ENCODE measurements around the gene FRMD8.

The FRMD8 gene

DNA sequence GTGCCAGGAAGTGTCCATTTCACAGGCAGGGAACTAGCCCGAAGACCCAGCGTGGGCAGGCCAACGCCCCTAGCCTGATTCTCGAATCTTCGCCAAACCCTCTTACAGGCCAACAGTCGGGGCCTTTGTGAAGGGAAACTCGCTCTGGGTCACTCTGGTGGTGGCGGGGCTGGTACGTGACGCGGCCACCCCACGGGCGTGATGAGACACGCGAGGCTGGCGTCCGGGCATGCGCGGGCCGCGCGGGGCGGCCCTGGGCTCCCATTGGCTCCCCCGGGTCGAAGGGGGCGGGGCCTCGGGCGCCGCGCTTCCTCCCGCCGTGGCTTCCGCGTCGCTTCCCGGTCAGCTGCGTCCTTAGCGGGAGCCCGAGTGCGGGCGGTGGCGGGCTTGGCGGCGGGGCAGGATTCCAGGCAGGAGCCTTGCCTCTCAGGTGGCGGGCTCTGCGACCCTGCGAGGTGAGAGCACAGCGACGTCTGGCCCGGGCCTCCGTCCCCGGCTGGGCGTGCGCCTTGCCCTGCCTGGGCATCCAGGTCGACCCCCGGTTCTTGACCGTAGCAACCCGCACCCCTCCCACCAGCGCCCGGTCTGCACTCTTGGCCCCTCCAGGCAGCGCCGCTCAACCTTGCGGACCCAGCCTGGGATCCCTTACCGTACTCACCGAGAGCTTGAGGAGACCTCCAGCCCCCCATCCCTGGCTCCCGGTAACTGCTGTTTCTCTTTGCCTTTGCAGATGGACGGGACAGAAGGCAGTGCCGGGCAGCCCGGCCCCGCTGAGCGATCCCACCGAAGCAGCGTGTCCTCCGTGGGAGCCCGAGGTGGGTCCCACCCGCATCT is at the start of gene FRMD8:
Gene FRMD8, plus strand, starts transcription at position 331 of the 834 bp plus-strand sequence. Its CDS starts 400 bp downstream, at position 731.
- peak; percentile 61 for DNase-seq

DNA sequence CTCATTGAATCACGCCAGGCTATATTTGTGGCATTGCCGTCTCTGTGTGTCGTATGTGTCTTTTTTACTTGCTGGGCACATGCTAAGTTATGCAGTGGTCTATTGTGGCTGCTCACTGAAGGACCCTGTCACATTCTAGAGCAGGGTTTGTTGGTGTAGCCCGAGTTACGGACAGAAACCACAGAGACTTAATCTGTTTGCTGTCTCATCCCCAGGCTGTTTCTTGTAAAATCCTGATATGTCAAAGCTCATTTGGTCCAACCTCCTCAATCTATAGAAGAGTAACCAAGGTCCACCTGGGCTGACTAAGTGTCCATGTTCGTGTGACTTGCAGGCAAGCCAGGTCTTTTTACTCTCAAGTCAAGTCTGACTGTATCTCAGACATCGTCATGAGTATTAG is 47.8 kb upstream of the FRMD8 start:
- no peak for DNase-seq

DNA sequence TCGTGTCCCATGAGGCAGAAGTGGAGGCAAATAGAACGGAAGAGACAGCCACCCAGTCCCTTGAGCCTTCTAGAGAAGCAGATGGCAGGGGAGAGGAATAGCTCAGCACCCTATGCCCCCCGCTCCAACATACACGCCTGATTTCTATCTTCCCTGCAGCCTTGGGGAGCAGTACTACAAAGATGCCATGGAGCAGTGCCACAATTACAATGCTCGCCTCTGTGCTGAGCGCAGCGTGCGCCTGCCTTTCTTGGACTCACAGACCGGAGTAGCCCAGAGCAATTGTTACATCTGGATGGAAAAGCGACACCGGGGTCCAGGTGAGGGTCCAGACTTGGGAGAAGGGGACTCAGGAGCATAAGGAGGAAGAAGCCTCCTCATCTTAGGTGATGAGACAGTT is 46.2 kb upstream of the FRMD8 start:
- no peak for DNase-seq

DNA sequence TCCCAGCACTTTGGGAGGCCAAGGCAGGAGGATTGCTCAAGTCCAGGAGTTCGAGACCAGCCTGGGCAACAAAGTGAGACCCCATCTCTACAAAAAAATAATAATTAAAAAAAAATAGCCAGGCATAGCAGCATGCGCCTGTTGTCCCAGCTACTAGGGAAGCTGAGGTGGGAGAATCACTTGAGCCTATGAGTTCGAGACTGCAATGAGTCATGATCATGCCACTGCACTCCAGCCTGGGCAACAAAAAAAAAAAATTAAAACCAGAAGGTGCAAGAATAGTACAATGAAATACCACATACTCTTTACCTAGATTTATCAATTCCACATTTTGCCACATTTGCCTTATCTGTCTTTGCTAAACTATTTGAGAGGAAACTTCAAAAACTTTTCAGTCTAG is 44.6 kb upstream of the FRMD8 start:
- DNase-seq = no peak

DNA sequence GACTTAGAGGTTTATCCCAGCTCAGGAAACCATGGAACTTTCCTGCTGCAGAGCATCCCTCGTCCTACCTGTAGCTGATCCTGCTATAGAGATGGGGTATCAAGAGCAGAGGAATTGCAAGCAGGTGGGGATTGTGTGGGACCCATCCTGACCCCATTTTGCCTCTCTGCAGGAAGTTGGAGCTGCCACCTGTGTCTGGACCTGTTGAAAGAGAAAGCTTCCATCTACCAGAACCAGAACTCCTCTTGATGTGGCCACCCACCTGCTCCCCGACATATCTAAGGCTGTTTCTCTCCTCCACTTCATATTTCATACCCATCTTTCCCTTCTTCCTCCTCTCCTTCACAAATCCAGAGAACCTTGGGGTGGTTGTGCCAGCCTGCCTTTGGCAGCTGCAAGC is 34.9 kb upstream of the FRMD8 start:
- DNase-seq = no peak

GRCh38 chr11:65352783-65353182 is 33.7 kb upstream of the FRMD8 start:
- no peak for DNase-seq

DNA sequence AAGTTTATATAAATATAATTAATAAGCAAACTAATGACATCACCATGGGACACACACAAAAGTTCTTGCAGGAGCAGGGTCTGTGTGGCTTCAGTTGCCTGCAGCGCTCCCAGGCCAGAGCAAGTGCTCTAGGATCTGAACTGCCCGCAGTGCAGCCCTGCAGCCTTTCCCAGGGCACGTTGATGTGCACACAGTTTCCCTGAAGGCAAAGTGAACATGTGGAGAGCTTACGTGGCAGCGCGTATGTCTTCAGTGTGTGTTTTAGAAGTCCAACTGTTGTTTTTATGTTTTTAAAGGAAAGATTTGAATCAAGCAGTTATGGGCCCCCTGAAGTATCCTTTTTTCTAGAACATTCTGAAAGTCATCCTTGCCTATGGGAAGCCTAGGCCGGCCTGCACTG is 33.1 kb upstream of the FRMD8 start:
- DNase-seq = no peak

GRCh38 chr11:65353900-65354264 is 32.6 kb upstream of the FRMD8 start:
- no peak for DNase-seq

DNA sequence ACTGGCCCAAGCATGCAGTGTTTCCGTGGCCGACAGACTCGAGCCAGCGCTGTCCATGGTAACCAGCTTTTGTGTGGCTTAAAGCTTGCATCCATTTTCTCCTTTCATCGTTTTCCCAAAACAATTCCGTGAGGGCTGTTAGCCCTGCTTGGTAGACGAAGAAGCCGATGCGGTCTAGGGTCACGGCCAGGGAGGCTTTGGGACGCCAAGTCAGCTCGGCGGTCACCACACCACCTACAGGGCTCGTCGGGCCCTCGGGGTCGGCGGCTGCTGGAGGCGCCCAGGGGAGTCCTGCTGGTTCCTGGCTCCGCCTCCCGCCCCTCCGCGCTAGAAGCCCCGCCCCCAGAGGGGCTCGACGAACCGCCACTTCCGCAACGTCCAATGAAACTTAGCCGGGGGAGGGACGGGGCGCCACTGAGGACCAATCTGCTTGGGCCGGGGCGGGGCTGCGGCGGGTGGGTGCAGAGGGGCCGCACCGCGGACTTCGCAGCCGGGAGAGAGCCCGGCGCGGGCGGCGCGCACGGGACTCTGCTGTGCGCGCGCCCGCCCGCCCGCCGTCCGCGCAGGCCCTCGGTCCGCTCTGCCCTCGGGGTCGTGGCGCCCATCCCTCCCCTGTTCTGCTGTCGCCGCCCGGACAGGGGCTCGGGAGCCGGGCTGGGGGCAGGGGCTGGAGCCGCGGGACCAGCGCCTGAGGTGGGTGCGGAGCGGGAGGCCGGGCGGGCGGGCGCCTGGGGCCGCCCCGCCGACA is 32.0 kb upstream of the FRMD8 start, which contains the start of gene TIGD3:
Gene TIGD3, plus strand, starts transcription at position 487 of the 748 bp plus-strand sequence. CDS start 1,058 bp downstream, outside the sequence.
- peak; percentile 95 for DNase-seq

DNA sequence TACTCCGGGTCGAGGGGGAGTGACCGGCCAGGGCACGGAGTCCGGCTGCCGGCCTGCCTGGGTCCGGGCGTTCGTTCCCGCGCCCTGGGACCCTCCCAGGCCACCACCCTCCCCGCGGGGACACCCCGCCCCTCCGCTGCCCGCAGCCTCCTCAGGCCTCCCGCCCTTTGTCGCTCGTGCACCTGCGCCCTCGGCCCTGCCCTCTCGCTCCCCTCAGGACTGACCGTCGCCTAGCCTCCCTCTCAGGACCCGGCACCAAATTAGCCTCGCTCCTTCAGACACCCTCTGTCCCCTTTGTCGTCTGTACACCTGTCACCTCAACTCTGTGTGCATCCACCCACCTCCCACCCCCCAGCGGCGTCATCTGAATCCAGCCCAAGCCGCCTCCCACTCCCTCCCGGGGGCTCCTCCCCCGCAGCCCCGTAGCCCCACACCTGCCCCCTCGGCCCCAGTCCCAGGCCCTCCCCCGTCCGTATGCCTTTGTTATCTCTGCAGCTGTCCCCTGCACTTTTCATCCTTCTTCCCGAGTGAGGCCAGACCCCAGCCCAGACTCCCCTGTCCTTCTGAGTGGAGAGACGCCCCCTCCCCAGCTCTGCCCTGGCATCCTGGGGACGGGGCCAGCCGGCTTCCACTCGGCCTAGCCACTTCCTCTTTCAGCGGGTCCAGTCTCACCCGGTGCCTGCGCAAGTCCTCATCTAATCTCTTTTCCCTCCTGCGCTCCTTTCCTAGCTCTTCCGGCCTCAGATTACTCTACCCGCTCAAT is 31.2 kb upstream of the FRMD8 start:
- peak; percentile 72 for DNase-seq

- DNase-seq = peak; percentile 60
Measured at GRCh38 chr11:65355776-65356393, 30.6 kb upstream of the FRMD8 start.

- peak; percentile 32 for DNase-seq
Measured at GRCh38 chr11:65356394-65356972, 30.0 kb upstream of the FRMD8 start.

- no peak for DNase-seq
Measured at GRCh38 chr11:65357856-65358356, 28.5 kb upstream of the FRMD8 start.

- DNase-seq = no peak
Measured at GRCh38 chr11:65362320-65362931, 24.0 kb upstream of the FRMD8 start.

DNA sequence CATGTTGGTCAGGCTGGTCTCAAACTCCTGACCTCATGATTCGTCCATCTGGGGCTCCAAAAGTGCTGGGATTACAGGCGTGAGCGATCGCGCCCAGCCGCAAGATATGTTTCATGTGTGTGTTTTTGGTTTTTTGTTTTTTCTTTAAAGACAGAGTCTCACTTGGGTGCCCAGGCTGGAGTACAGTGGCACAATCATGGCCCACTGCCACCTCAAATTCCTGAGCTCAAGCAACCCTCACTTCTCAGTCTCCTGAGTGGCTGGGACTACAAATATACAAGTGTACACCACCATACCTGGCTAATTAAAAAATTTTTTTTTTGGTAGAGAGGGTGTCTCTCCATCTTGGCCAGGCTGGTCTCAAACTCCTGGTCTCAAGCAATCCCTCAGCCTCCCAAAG is 23.5 kb upstream of the FRMD8 start:
- DNase-seq = no peak

- no peak for DNase-seq
Measured at GRCh38 chr11:65363770-65364169, 22.7 kb upstream of the FRMD8 start.

GRCh38 chr11:65366340-65366773 is 20.1 kb upstream of the FRMD8 start:
- peak; percentile 88 for DNase-seq

DNA sequence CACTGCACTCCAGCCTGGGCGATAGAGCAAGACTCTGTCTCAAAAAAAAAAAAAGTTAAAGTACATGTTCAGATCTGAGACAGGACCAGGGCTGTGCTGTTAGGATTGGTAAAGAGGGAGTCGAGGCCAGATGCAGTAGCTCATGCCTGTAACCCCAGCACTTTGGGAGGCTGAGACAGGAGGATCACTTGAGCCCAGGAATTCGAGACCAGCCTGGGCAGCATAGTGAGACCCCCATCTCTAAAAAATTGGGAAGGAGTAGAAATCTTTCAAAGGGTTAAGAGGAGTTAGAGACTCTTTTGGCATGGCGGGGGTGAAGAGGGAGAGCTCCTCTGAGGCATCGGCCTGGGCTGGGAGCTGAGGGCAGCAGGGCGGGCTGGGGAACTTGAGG is 15.8 kb upstream of the FRMD8 start:
- no peak for DNase-seq

- no peak for DNase-seq
Measured at GRCh38 chr11:65373839-65374580, 12.4 kb upstream of the FRMD8 start.

DNA sequence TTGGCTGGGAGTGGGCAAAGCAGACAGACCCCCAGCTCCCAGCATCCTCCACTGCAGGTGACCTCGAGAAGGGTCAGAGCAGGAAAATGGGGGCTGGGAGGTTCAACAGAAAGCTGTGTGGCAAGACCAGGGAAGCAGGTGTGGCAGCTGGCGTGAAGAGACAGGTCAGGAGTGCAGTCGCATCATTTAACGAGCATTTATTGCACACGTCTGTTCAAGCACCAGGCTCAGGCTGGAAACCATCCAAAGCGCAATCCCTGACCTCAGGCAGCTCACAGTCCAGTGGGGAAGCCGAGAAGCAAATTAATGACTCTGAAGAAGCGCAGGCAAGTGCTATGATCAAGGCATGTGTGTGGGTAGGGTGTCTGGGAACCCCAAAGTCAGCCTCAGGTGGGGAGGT is 11.4 kb upstream of the FRMD8 start:
- DNase-seq = no peak

DNA sequence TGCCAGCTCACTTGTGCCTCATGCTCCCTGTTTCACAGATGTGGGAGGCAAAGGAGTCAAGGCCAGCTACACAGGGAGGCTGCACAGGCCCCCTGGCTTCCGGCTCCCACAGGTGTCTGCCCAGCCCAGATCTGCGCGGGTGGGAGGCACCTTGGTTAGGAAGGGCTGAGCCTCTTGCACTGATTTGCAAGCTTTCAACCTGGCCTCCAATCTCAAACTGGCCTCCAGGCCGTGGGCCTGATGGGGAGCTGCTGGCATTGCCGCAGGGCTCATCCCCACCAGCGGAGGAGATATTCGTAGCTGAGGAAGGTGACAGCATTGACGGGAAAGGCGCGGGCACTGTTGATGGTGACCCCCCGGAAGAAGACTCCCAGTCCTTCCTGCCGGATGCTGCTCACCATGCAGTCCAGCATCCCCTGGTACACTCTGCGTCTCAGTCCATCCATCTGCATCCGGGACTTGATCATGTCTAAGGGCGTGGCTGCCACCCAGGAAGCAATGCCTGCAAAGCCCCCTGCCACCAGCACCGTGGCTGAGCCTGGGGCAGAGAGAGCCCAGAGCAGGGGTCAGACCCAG is 10.2 kb upstream of the FRMD8 start:
- no peak for DNase-seq

All from DMS79 treated with DMSO at 0.1 percent for 48 hours (cell line).